B cell (primary cell): ENCODE data around the gene MLF2. TPM values are rescaled to one million over a fixed set of nuclear protein-coding genes. Genes with fewer than 3 reads are reported as not detected.
A peak's percentile ranks its signal among the peaks of the same experiment; 100 is the strongest.

Experiments used
- ATAC-seq: fragments of 200-7000 bp; cut with Tn5 transposase; one replicate; pipeline ENCODE4 v1.10.0; 2021; ENCODE audit warnings: low read depth, mild to moderate bottlenecking, moderate number of reproducible peaks, moderate library complexity
- CTCF ChIA-PET: fragments of 350-600 bp; sonication (Branson Sonifier 250); formaldehyde crosslinking; loops from one replicate; lab custom pipeline; 2021; ENCODE audit warnings: antibody characterized with exemption, inconsistent platforms; lab: Charles Lee
- POLR2A ChIA-PET: fragments of 350-600 bp; sonication (Branson Sonifier 250); formaldehyde crosslinking; loops from one replicate; lab custom pipeline; 2021; ENCODE audit warnings: antibody characterized with exemption; lab: Charles Lee
- DNase-seq: peaks from one replicate; pipeline ENCODE4 v3.0.0; 2013
- H2AFZ ChIP-seq: 2 replicates; pipeline ENCODE4 v1.6.1; 2012; ENCODE audit warnings: mild to moderate bottlenecking, low read depth, low read length; ENCODE audit not compliant: insufficient read depth, poor library complexity, severe bottlenecking
- H3K27ac ChIP-seq, 2 donors: 1 replicate in 1 of 2; 2 replicates in 1 of 2; pipeline ENCODE4 v1.5.1; 2012 to 2013; ENCODE audit warnings: low read length in 2 of 2, mild to moderate bottlenecking in 2 of 2, moderate library complexity in 1 of 2
- H3K27me3 ChIP-seq, 4 experiments: fragments of 200-600 bp in 1 of 4; sonication (generic) in 1 of 4; replicated peaks in 1 of 4; 1 replicate in 2 of 4; 2 replicates in 2 of 4; pipeline versions ENCODE4 v1.6.1 to v1.7.0; 2013 to 2016; ENCODE audit warnings: low read length in 3 of 4, mild to moderate bottlenecking in 2 of 4, mixed read lengths in 1 of 4, moderate library complexity in 1 of 4; ENCODE audit not compliant: insufficient read depth in 4 of 4, control insufficient read depth in 3 of 4; ENCODE audit errors: control extremely low read depth in 1 of 4
- H3K36me3 ChIP-seq, 2 experiments: replicated peaks in 1 of 2; 1 replicate in 1 of 2; 2 replicates in 1 of 2; pipeline versions ENCODE4 v1.6.1 to v1.7.1; 2013; ENCODE audit warnings: low read length in 1 of 2; ENCODE audit not compliant: insufficient read depth in 2 of 2, control insufficient read depth in 1 of 2; ENCODE audit errors: control extremely low read depth in 1 of 2, extremely low read depth in 1 of 2
- H3K4me1 ChIP-seq, 2 donors: fragments of 200-600 bp in 1 of 2; sonication (generic) in 1 of 2; 1 replicate in 1 of 2; 2 replicates in 1 of 2; pipeline versions ENCODE4 v1.5.1 to v1.6.1; 2013 to 2017; ENCODE audit warnings: low read length in 2 of 2; ENCODE audit not compliant: control insufficient read depth in 2 of 2, insufficient read depth in 2 of 2
- H3K4me2 ChIP-seq: replicated peaks from 2 replicates; pipeline ENCODE3; 2012; ENCODE audit warnings: mild to moderate bottlenecking, low read depth, low read length; ENCODE audit not compliant: poor library complexity, severe bottlenecking
- H3K4me3 ChIP-seq, 5 experiments: fragments of 200-600 bp in 1 of 5; sonication (generic) in 1 of 5; 1 replicate in 3 of 5; 2 replicates in 2 of 5; pipeline versions ENCODE4 v1.5.1 to v1.7.0; 2011 to 2016; ENCODE audit warnings: low read length in 4 of 5, mild to moderate bottlenecking in 4 of 5, low read depth in 2 of 5, control low read depth in 1 of 5, moderate library complexity in 1 of 5; ENCODE audit not compliant: insufficient read depth in 1 of 5; ENCODE audit errors: control extremely low read depth in 1 of 5, extremely low read depth in 1 of 5
- H3K79me2 ChIP-seq: fragments of 200-600 bp; sonication (generic); one replicate; pipeline ENCODE4 v1.6.0; 2016; ENCODE audit warnings: low read length; ENCODE audit not compliant: control insufficient read depth, insufficient read depth
- H3K9ac ChIP-seq: fragments of 200-600 bp; sonication (generic); 2 replicates; pipeline ENCODE4 v1.6.1; 2017; ENCODE audit warnings: mild to moderate bottlenecking, low read length, moderate library complexity
- H3K9me3 ChIP-seq, 3 donors: one replicate each; pipeline versions ENCODE4 v1.6.1 to v1.7.1; 2013; ENCODE audit warnings: low read length in 2 of 3; ENCODE audit not compliant: control insufficient read depth in 2 of 3, insufficient read depth in 1 of 3; ENCODE audit errors: control extremely low read depth in 1 of 3
- H4K20me1 ChIP-seq: 2 replicates; pipeline ENCODE4 v1.6.0; 2012; ENCODE audit warnings: mild to moderate bottlenecking, low read length; ENCODE audit not compliant: insufficient read depth, control insufficient read depth, poor library complexity, severe bottlenecking
- H3K27ac Mint-ChIP-seq: one replicate; pipeline ENCODE4 v1.8.0; 2021; ENCODE audit warnings: mixed read lengths
- H3K27me3 Mint-ChIP-seq: one replicate; pipeline ENCODE4 v1.8.0; 2021; ENCODE audit warnings: mixed read lengths
- H3K4me1 Mint-ChIP-seq: one replicate; pipeline ENCODE4 v1.8.0; 2021; ENCODE audit warnings: mixed read lengths
- H3K4me3 Mint-ChIP-seq: one replicate; pipeline ENCODE4 v1.8.0; 2021; ENCODE audit warnings: mixed read lengths
- H3K9me3 Mint-ChIP-seq: one replicate; pipeline ENCODE4 v1.8.0; 2022; ENCODE audit warnings: mixed read lengths; ENCODE audit not compliant: insufficient read depth
- EZH2 ChIP-seq: IDR thresholded peaks from 2 replicates; pipeline ENCODE4 v1.6.1; 2012; ENCODE audit warnings: borderline replicate concordance, low read depth, mild to moderate bottlenecking, moderate library complexity, low read length; ENCODE audit not compliant: insufficient read depth, poor library complexity, severe bottlenecking
- WGBS: methylation state at CpG from one replicate; pipeline ENCODE4 v1.1.5; 2013; ENCODE audit warnings: missing lambda C conversion rate; ENCODE audit not compliant: insufficient coverage; 5-methylcytosine and 5-hydroxymethylcytosine counted together
- intact Hi-C: fragments of 100-400 bp; cut with micrococcal nuclease; formaldehyde crosslinking; loops from one replicate; pipeline ENCODE4 v1.10.0; 2022
- polyA plus RNA-seq: library from polyadenylated mRNA; depleted of rRNA; stranded (reverse); fragments of >200 nt; gene quantifications from 2 replicates; pipeline ENCODE4 v1.2.3, GENCODE V29; 2012
- total RNA-seq, 2 donors: library from RNA; stranded (reverse); fragments of 120-200 nt in 1 of 2; gene quantifications; 1 replicate in 1 of 2; 2 replicates in 1 of 2; pipeline versions ENCODE4 v1.2.3 to v1.2.4, GENCODE V29; 2013 to 2022
- TF ChIP-seq, protein P1 (sequence below): fragments of 200-600 bp; IDR thresholded peaks from one replicate; pipeline ENCODE4 v1.8.0; 2022; ENCODE audit warnings: antibody characterized with exemption, mild to moderate bottlenecking

MLF2 gene
- total and polyA plus RNA-seq, 2 donors (not counting 1 experiment from before 2014, with no cell fraction given), result 97.2 to 190 TPM

DNA sequence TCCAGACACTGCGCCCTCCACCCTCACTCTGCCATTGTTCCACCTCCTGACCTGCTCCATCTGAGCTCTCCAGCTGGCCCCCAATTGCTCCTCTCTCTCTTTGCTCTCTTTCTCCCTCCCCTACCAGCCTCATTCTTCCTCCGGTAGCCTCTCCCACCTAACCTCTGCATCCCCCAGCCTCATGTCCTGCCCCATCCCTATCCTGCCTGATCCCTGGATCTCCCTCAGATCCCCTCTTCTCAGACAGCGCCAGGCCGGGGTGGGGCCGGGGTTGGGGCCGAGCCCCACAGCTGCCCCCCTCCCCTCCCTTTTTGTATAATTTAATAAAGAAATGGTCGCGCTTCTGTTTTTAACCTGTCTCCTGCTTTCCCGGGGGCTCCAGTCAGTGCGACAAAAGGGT, 17.7 kb upstream of the MLF2 start:
- H3K27ac ChIP-seq, result no peak overlapping the region
- CTCF ChIA-PET, result interaction anchor here (1.2 to 6.0 kb wide), 4 partner anchors 8 to 36 kb away, joined by 3 to 85 read pairs (median 6); partner anchors contain the start of gene MLF2

GRCh38 chr12:6770094-6770493, 17.2 kb upstream of the MLF2 start:
- no peaks in the 10 kb centered on the region for H3K36me3 ChIP-seq
- peaks cover 0 to 18% (median 0%) of the 10 kb centered on the region in 3 donors for H3K9me3 ChIP-seq
- H3K27me3 ChIP-seq, result peaks cover 0 to 83% (median 42%) of the 10 kb centered on the region in 4 experiments
- peaks cover 31% of the 10 kb centered on the region for H3K4me1 Mint-ChIP-seq
- H3K79me2 ChIP-seq, result no peaks in the 10 kb centered on the region
- H4K20me1 ChIP-seq, result no peaks in the 10 kb centered on the region
- peaks cover 38 to 55% of the 10 kb centered on the region in 2 donors for H3K4me1 ChIP-seq
- H3K27ac ChIP-seq, result no peak overlapping the region
- H3K27me3 Mint-ChIP-seq, result peaks cover 57% of the 10 kb centered on the region
- no peak overlapping the region for H2AFZ ChIP-seq
- no peak overlapping the region for H3K27ac Mint-ChIP-seq
- intact Hi-C loops, result no loop called here
- no peak for ATAC-seq
- no peak overlapping the region for H3K4me3 Mint-ChIP-seq
- TF ChIP-seq EZH2, result no peak
- TF ChIP-seq, protein P1, sequence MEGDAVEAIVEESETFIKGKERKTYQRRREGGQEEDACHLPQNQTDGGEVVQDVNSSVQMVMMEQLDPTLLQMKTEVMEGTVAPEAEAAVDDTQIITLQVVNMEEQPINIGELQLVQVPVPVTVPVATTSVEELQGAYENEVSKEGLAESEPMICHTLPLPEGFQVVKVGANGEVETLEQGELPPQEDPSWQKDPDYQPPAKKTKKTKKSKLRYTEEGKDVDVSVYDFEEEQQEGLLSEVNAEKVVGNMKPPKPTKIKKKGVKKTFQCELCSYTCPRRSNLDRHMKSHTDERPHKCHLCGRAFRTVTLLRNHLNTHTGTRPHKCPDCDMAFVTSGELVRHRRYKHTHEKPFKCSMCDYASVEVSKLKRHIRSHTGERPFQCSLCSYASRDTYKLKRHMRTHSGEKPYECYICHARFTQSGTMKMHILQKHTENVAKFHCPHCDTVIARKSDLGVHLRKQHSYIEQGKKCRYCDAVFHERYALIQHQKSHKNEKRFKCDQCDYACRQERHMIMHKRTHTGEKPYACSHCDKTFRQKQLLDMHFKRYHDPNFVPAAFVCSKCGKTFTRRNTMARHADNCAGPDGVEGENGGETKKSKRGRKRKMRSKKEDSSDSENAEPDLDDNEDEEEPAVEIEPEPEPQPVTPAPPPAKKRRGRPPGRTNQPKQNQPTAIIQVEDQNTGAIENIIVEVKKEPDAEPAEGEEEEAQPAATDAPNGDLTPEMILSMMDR, result no peak
- H3K9me3 Mint-ChIP-seq, result no peaks in the 10 kb centered on the region
- WGBS, result 20% methylated on average over 1 of the region's 12 CpGs
- ChIA-PET CTCF (interaction anchor here (1.2 to 6.0 kb wide), 2 partner anchors 8 to 15 kb away, joined by 4 to 85 read pairs; partner anchors contain the start of gene MLF2), POLR2A (no interaction called here)
- H3K4me3 ChIP-seq, result no peak overlapping the region
- no peak for DNase-seq
- no peak overlapping the region for H3K4me2 ChIP-seq
- no peak overlapping the region for H3K9ac ChIP-seq

More for the DNA sequence above, 17.7 kb upstream of the MLF2 start:
- TF ChIP-seq EZH2, result no peak
- TF ChIP-seq, protein P1, result no peak
- H3K4me2 ChIP-seq, result no peak overlapping the region
- H3K4me1 Mint-ChIP-seq, result peaks cover 27% of the 10 kb centered on the region
- H4K20me1 ChIP-seq, result no peaks in the 10 kb centered on the region
- peaks cover 32 to 50% of the 10 kb centered on the region in 2 donors for H3K4me1 ChIP-seq
- intact Hi-C loops, result no loop called here
- H3K9me3 Mint-ChIP-seq, result no peaks in the 10 kb centered on the region
- H3K27me3 Mint-ChIP-seq, result peaks cover 57% of the 10 kb centered on the region
- peaks cover 0 to 21% (median 0%) of the 10 kb centered on the region in 3 donors for H3K9me3 ChIP-seq
- H3K79me2 ChIP-seq, result no peaks in the 10 kb centered on the region
- H3K27me3 ChIP-seq, result peaks cover 0 to 83% (median 41%) of the 10 kb centered on the region in 4 experiments
- no peak overlapping the region for H2AFZ ChIP-seq
- WGBS, result 89% methylated on average over 2 of the region's 10 CpGs
- no peak for DNase-seq
- POLR2A ChIA-PET, result no interaction called here
- no peak overlapping the region for H3K4me3 Mint-ChIP-seq
- no peak for ATAC-seq
- H3K4me3 ChIP-seq, result no peak overlapping the region
- H3K9ac ChIP-seq, result no peak overlapping the region
- peak overlapping the region; percentile 20 for H3K27ac Mint-ChIP-seq
- H3K36me3 ChIP-seq, result no peaks in the 10 kb centered on the region
